NB4 (cell line): Measurements from ENCODE around the gene CSNK1A1.

Experiments used
- DNase-seq: peaks from one replicate; pipeline ENCODE4 v3.0.0; 2010; ENCODE audit warnings: low read depth
- H3K4me3 ChIP-seq: one replicate; pipeline ENCODE4 v1.5.1; 2011; ENCODE audit warnings: mild to moderate bottlenecking, low read depth, low read length, moderate library complexity
- CTCF ChIP-seq: IDR thresholded peaks from one replicate; pipeline ENCODE4 v1.5.1; 2012; ENCODE audit warnings: low read depth, low read length
- MAX ChIP-seq: IDR thresholded peaks from 2 replicates; pipeline ENCODE4 v1.6.1; 2011; ENCODE audit warnings: low read depth, low read length
- MYC ChIP-seq: IDR thresholded peaks from 2 replicates; pipeline ENCODE4 v1.6.1; 2011; ENCODE audit warnings: low read depth, low read length
- POLR2A ChIP-seq: IDR thresholded peaks from 2 replicates; pipeline ENCODE4 v1.6.1; 2011; ENCODE audit warnings: mild to moderate bottlenecking; ENCODE audit not compliant: insufficient read length; ENCODE audit errors: extremely low read depth

Gene CSNK1A1

GRCh38 chr5:149532413-149532812, 18.8 kb downstream of the CSNK1A1 start:
- H3K4me3 ChIP-seq: no peak overlapping the region
- DNase-seq: no peak
- TF ChIP-seq MAX (no peak), POLR2A (no peak), CTCF (no peak), MYC (no peak)

GRCh38 chr5:149529463-149529862, 21.8 kb downstream of the CSNK1A1 start:
- DNase-seq: no peak
- H3K4me3 ChIP-seq: no peak overlapping the region
- TF ChIP-seq MYC (no peak), CTCF (no peak)

- no peak for TF ChIP-seq MAX
- TF ChIP-seq MYC: no peak
- no peak for TF ChIP-seq POLR2A
- TF ChIP-seq CTCF: no peak
- no peak for DNase-seq
- no peak overlapping the region for H3K4me3 ChIP-seq
Measured at GRCh38 chr5:149528281-149529060, 22.8 kb downstream of the CSNK1A1 start.

- no peak overlapping the region for H3K4me3 ChIP-seq
- TF ChIP-seq MAX (no peak), CTCF (no peak)
- DNase-seq: no peak
Measured at GRCh38 chr5:149526845-149527590, 24.2 kb downstream of the CSNK1A1 start.

- no peak for DNase-seq
- TF ChIP-seq MAX (no peak), CTCF (no peak), MYC (no peak), POLR2A (no peak)
- H3K4me3 ChIP-seq: no peak overlapping the region
Measured at GRCh38 chr5:149521739-149522685, 29.2 kb downstream of the CSNK1A1 start.
